Activated CD4-positive, alpha-beta T cell treated with anti-CD3 and anti-CD28 coated beads, Interleukin-2, Interleukin-4, amounts not matched to agents 100 ng/mL and 50 ng/mL, durations not matched to agents 16 hours and 8 hours (primary cell): ENCODE measurements around the gene VPS8.
A peak's percentile ranks its signal among the peaks of the same experiment; 100 is the strongest.

Experiments
- DNase-seq: peaks from one replicate; pipeline ENCODE4 v3.0.0-alpha.2; 2020; ENCODE audit warnings: low spot score

The VPS8 gene

DNA sequence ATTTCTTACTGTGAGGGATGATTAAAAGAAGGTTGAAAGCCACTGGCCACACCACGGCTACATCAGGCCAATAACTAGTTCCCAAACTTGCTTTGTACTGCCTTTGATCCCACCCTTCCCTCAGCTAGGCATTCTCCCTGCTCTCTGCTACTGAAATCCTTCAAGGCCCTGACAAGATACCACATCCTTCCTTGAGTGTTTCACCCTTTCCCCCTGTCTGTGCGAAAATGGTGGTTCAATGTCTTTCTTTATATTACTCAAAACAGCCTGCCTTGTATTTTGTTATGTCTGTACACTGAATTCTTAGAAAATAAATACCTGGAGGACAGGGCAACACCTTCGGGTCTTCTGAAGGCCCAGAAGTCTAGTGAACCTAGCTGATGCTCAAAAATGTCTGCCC, 932 bp upstream of the VPS8 start:
- peak; percentile 77 for DNase-seq

DNA sequence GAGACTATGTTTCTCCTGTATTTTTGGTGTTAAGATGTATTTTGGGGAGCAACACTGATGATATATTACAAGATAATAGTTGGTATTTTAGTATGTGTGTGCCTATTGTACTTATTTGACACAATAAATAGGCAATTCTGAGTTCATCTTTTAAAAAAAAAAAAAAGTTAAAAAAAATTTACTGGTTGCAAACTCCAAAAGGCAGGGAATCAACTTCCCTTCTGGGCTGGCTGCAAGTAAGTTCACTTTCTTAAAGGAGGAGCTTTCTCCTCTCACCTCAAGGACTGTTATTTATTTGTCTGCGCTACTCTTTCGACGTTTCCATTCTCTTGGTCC, 335 bp upstream of the VPS8 start:
- DNase-seq, result no peak

DNA sequence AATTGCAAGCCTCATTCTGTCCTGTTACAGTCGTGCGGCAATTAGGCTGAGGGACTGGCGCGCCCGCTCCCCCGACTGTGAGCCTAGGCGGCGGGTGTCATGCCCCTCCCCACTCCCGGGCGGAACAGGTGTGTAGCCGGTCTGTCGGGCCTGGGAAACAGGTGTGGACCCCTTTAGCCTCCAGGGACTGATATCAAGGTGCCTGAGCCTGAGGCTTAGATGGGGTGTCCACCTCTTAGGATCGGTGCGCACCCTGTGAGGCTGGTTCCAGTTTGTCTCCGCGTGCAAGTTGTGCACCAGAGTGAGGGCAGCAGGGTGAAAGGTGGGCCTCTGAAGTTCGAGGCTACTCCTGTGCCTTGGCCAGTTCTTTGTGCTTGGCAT, 686 bp downstream of the VPS8 start:
- no peak for DNase-seq

DNA sequence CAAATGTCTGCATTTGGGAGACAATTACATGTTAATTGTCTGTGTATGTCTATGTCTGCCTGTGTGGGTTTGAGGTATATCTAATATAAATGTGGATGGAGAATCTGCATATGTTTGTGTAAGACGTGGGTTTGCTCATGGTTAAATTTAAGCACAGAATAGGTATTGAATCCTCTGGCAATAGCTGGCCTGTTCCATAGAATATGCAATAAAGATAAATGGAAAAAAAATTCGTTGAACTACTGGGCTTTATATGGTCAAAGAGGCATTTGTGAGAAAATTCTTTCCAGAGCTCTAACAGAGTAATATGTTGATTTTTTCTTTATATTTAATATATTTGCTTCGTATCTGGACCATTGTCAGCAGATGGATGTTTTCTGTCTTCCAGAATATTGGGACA, 1.4 kb downstream of the VPS8 start:
- DNase-seq, result no peak

DNA sequence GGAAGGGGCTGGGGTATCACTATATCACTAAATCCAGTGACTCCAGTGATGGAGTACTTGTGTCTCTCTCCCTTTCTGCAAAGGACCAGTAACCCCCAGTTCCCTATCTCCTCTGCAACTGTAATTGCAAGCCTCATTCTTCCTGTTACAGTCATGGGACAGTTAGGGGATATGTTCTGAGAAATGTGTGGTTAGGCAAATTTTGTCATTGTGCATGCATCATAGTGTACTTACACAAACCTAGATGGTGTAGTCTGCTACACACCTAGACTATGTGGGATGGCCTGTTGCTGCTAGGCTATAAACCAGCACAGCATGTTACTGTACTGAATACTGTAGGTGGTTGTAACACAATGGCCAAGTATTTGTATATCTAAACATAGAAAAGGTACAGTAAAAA, 2.2 kb downstream of the VPS8 start:
- DNase-seq, result peak; percentile 64

DNA sequence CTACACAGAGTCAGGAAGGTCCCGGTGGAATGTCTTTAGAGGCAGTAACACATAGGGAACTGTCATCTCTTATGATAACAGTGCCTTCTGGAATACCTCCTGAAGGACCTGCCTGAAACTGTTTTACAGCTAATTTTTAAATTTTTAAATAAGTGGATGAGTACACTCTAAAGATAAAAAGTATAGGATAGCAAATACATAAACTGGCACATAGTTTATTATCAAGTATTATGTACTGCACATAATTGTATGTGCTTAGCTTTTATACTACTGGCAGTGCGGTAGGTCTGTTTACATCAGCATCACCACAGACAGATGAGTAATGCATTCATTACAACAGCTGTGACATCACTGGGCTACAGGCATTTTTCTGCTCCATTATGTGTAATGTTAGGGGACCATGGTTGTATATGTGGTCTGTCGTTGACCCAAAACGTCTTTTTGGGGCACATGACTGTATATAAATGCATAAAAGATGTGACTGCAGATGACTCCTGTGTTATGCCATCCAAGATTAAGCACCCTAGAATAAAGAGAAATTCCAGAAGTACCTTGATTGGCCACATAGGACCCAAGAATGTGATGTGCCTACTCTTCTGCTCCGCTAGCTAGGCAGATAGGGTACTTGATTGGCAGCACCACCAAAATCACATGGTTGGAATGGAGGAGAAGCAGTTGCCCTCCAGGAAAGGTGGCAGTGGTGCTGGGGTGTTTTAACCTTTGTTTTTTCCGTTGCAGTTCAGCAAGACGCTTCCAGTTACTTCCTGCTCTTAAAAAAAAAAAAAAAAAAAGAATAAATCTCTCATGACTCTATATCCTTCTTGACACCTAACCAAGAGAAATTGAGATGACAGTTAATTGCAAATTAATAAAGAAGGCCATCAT, 3.3 kb downstream of the VPS8 start:
- peak; percentile 35 for DNase-seq

DNA sequence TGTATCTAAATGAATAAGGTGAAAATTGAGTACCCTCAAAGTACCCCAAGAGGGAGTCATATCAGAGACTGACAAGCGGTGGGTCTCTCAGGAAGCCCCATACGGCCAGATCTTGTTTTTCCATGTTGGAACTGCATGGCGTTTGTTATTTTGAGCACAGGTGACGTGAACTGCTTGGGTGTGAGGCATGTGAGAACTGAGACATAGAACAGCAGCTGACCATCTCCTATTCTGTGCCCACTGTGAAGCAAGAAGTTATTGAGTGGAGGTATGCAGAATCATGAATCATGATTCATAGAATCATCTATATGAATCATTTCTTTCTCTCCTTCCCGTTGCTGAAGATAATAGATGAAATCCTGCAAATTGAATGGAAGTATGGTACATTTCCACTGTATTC, 4.6 kb downstream of the VPS8 start:
- DNase-seq, result no peak

DNA sequence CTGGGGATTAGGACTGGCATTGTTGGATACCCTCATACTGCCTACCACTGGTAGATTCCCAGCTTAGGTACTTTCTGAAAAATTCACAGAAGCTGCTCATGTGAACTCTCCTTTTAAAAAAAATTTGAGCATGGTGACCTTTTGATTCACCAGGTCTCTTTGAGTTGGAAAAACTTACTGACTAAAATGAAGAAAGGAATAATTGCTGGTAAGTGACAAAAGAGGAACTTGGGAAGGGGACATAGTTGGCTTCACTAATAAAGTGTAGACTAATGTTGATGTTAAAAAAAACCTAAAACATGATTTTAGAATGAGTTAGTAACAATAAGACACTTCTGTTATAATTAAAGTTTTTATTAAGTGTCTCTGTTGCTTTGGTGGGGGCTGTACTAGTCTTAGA, 8.6 kb downstream of the VPS8 start:
- no peak for DNase-seq

DNA sequence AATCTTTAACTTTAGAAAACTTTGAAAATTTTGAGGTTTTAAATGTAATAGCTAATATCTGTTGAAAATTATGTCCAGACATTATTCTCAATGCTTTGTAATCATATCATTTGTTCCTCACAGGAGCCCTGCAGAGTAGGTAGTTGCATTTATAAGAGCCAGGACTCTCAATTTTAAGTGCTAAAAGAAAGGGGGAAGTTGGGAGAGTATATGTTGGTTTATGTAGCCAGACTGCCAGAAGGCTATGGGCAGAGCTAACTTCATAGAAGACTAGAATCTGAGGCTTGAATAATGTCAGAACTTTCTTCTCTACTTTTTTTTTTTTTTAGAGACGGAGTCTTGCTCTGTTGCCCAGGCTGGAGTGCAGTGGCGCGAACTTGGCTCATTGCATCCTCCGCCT, 9.1 kb downstream of the VPS8 start:
- DNase-seq, result no peak

DNA sequence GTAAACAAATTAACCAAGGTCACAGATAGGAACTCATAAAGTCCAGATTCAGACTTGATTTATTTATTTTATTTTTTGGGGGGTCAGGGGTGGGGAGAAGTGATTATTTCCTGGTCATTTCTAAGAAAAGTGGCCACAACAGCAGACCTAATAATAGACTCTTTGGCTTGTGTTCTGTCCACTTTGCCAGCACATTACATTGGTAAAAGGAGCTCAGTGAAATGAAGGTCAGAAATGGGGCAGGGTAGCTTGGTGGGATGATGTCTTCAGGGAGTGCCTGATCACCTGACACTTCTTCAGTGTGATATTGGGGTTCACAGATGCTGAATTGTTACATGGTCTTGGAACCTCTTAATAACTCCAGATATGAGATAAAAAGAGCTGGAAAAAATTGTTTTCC, 10.1 kb downstream of the VPS8 start:
- no peak for DNase-seq

DNA sequence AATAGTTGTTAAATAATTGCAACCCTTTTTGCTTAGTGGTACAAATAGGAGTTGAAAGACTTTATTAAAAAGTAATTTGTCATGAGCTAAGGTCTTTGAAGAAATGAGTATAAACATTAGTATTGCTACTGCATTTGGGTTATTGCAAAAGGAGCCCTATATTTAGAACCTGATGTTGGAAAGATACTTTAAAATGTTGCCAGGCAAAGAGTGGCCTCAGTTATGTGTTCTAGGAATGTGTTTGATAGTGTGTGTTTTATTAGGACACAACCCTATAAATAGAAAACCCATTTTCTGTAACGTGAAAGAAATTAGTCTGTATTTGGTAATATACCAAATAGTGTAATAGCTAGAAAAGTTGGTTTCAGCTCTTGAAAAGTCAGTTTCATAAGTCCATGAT, 10.7 kb downstream of the VPS8 start:
- DNase-seq, result no peak

DNA sequence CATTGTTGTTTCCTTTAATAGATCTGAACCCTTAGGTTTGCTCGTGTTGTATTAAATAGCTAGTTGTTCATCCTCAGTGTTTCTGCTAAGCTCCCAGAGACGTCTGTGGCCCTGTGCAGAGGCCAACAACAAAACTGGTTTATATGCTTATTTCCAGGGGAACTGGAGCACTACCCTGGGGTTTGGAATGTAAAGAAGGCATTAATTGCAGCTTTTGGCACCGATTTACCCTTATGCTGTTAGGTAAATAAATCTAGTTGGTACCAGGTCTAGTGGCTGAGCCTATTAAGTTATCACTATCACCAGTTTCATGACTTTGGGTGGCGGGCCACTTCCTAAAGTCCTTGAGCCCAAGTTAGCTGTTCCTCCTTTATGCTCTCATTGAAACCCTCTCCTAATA, 12.0 kb downstream of the VPS8 start:
- DNase-seq, result no peak

DNA sequence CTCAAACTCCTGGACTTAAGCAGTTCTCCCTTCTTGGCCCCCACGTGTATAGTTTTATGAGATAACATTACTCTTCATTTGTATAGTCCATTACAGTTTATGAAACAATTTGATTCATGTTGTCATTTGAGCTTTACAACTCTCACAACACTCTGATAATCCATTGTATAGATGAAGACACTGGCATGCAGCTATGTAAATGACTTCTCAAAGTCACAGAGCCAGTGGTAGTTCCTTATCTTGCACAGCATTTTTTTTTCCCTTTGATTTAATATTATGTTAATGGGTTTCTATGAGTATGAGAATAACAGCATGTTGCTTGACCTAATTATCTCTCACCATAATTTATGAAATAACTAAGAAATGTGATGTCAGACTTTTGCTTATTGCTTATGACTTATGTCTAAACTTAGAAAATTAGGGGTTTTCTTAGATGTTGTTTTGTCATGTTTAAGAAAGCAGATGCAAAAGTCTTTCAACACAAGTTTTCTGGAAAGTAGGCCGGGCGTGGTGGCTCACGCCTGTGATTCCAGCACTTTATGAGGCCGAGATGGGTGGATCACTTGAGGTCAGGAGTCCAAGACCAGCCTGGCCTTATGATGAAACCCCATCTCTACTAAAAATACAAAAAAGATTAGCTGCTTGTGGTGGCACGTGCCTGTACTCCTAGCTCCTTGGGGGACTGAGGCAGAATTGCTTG, 13.3 kb downstream of the VPS8 start:
- no peak for DNase-seq

DNA sequence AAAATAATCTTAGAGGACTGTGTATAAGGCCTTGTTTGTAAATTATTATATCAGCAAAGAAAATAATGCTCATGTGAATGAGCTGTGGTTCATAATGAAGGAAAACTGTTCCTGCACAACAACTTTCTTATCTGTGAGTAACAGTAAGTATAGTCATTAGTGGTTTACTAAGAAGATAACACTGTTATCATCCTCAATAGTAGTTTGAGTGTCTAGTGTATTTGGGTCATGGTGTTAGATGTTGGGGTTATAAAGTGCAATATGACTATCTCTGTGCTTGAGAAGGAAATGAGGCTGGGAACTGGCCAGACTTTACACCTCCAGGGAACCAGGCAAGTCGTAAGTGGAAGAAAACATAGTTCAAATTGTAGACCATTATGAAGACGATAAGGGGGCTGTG, 15.6 kb downstream of the VPS8 start:
- DNase-seq, result no peak

DNA sequence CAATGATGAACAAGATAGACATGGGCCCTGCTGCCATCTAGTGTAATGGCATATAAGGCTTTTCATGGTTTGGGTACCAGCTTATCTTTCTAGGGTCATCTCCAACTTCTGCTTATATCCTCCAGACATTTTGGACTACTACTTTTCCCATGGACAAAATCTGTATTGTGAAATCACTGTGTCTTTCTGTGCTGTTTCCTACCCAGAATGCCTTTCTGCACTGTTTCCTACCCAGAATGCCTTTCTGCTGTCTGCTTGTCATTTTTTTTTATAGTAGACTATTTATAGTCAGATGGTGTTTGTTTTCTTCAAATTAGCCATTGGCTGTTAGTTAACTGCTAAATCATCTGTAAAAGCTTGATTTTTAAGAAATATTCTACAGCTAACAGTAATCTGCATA, 20.1 kb downstream of the VPS8 start:
- no peak for DNase-seq

DNA sequence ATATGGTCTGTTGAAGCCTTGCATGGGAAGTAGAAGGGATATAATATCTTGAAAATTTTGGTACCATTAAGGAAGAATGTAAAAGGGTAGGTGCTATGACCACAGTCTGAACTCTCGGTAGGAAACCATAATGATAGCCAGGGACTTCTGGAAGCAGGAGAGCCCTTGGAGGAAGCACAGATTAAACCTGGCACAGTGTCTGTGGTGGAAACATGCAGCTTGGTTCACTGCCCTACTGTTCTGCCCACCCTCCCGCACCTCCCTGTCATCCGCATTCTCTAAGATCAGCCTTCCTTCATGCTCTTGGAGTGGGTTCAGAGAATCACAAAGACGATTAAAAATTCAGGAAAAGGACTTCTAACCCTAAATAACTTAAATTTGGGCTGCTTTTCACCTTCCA, 20.9 kb downstream of the VPS8 start:
- DNase-seq, result no peak

DNA sequence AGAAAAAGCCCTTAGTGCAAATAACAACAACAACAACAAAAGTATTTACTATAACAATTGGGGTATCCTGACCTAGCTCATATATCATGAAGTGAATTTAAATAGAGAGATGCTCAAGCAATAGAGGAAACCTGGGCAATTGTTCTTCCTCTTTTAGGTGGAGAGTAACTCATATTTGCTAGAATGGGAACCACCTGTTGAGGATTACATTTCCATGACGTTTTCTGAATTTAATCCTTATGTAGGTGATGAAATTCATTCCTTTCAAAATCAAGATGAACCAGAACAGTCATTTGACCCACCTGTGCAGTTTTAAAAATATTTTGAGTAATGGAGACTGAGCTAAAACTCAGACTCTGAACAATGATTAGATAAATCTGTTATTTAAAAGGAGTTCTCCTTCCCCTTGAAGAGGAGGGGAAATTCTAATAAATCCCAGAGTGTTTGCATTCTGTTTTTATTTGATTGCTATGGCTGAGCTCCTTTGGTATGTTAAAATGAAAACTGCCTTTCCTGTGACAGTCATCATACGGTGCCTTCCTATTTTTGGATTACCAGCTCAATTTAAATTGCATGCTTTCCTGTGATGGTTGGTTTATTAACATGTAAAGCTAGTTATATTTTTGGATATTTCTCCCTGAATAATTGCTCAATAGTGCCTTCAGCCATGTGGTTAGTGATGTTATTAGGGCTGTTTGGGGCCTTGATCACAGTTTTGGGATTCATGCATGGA, 24.3 kb downstream of the VPS8 start:
- DNase-seq, result no peak

DNA sequence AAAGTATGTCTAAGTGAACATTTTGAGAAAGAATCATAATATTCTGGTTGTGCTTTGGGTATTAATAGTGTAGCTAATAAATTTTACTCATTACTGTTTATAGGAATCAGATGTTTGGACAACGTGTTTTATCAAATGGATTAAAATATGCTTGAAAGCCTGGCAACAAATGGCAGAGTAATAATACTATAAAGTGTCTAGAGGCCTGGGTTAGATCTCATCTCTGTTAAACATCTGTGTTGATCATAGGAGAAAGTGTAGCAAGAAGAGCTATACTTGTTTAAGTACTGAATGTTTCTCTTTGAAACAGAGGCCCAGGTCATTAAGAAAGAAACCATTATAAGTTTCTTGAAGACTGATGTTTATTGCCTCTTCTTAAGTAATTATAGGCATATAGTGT, 30.5 kb downstream of the VPS8 start:
- no peak for DNase-seq

DNA sequence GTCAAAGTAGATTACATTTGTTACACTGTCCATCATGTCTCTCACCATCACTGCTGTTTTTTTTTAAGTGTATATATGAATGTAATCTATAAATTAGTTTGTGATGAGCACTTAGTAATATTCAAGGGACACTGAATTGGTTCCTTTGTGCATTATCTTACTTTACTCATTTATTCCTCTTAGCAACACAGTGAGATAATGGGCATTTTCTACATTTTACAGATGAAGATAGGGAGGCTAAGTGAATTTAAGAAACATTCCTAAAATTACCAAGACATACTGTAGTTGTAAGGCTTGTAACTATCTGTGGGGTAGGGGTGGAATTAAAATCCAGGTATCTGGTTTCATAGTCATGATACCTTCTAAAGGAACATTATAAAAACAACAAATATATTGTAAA, 33.9 kb downstream of the VPS8 start:
- no peak for DNase-seq

DNA sequence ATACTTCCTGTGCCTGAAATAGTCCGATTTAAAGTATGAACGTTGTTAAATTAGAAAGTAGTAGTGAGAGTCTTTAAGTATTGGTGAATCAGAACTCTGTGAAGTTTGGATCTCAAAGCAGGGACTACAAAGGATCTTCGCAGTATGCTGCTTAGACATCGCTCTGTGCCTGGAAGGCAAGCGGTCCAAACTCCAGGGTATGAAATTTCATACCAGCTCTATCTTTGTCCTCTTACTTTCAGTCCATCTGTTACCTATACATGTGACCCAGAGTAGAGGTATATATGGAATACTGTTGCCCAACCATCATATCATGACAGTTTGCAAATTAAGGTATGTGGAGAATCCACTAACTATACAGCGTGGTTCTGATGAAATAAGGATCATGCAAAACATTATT, 34.5 kb downstream of the VPS8 start:
- DNase-seq, result no peak

DNA sequence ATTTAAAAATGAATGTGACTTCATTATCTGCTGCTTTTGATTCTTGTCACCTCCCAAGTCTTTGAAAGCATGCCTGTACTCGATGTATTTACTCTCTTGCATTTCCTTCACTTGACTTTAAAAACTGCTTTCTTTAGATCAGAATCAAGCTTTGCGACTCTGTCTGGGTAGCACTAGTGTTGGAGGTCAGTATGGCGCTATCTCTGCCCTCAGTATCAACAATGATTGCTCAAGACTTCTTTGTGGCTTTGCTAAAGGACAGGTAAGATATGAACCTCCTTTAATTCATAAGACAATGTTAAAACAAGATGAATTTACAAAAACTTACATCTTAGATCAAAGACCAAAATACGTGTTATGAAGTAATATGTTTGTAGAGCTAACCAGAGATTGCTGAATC, 37.0 kb downstream of the VPS8 start:
- DNase-seq, result no peak

DNA sequence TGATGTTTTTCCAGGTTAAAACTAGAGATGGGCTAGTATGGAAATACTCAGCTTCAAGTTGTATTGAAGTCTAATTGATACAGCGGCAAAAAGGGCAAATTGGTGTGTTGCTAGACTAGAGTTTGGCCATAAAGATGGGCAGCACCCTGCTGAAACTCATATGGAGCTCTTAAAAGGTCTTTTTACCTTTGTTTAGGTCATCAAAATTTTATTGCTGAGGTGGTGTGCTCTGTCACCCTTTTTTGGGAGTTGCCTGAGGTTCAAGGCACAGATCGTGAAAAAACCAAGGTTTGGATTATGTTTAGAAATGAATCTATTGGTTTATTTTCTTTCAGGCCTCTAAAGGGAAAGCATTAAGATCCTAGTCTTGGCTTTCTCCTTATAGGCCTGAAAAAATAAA, 38.2 kb downstream of the VPS8 start:
- DNase-seq, result no peak

DNA sequence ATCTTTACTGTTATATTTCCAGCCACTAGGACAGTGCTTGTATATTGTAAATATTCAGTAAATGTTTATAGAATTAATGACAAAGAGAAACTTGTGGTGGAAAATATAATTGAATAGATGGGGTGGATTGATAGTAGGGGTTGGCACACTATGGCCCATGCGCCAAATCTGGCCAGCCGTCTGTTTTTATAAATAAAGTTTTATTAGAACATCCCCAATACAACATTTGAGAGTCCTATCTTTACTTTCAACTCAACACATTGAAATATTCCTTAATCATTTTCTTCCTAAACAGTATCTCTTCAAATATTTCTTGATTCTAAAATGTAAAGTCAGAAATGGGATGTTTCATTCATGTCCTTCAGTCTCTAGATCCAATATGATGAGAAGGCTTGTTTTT, 45.1 kb downstream of the VPS8 start:
- DNase-seq, result no peak
